NCI-H187 (cell line): ENCODE data around the gene NIF3L1.
A peak's percentile ranks its signal among the peaks of the same experiment; 100 is the strongest.
"Not testable (repeated sequence)": the region's sequence is repeated elsewhere in the genome, so short reads cannot be mapped to it uniquely, and the experiment has no call there.

ENCODE experiments used
- DNase-seq, 2 experiments: peaks; one replicate each; lab custom pipeline; 2025; lab: John Stamatoyannopoulos, UW

Gene NIF3L1

GRCh38 chr2:200871151-200871550 lies 18.0 kb upstream of the NIF3L1 start:
- no peak for DNase-seq

GRCh38 chr2:200873560-200873959 lies 15.6 kb upstream of the NIF3L1 start:
- no peak for DNase-seq

- DNase-seq = no peak
These were observed 11.7 kb upstream of the NIF3L1 start for GRCh38 chr2:200877443-200877842.

- DNase-seq = no peak
These were observed 10.8 kb upstream of the NIF3L1 start for GRCh38 chr2:200878289-200878880.

GRCh38 chr2:200881715-200882249 lies 7.4 kb upstream of the NIF3L1 start:
- DNase-seq = not testable (repeated sequence)

GRCh38 chr2:200899482-200899881 lies 10.3 kb downstream of the NIF3L1 start:
- DNase-seq = no peak

GRCh38 chr2:200901459-200902072 lies 12.4 kb downstream of the NIF3L1 start:
- DNase-seq = peak in 1 of 2 experiments; percentile 8

GRCh38 chr2:200905618-200906296 lies 16.6 kb downstream of the NIF3L1 start:
- no peak for DNase-seq

GRCh38 chr2:200909958-200910357 lies 20.8 kb downstream of the NIF3L1 start:
- DNase-seq = no peak

- DNase-seq = no peak
These were observed 24.5 kb downstream of the NIF3L1 start for GRCh38 chr2:200913654-200914053.

GRCh38 chr2:200922439-200922838 lies 33.3 kb downstream of the NIF3L1 start:
- DNase-seq = no peak

- DNase-seq = no peak
These were observed 40.4 kb downstream of the NIF3L1 start for GRCh38 chr2:200929334-200930249.

- no peak for DNase-seq
These were observed 41.9 kb downstream of the NIF3L1 start for GRCh38 chr2:200930947-200931626.

- DNase-seq = no peak
These were observed 50.7 kb downstream of the NIF3L1 start for GRCh38 chr2:200939832-200940231.

- no peak for DNase-seq
These were observed 54.4 kb downstream of the NIF3L1 start for GRCh38 chr2:200943527-200944105.

- no peak for DNase-seq
These were observed 55.6 kb downstream of the NIF3L1 start for GRCh38 chr2:200944467-200945394.

GRCh38 chr2:200945395-200945729 lies 56.2 kb downstream of the NIF3L1 start:
- DNase-seq = no peak

GRCh38 chr2:200950378-200950777 lies 61.2 kb downstream of the NIF3L1 start:
- DNase-seq = no peak
